ENCODE data around the gene MPG. TPM values are rescaled to one million over a fixed set of nuclear protein-coding genes. Genes with fewer than 3 reads are reported as not detected.

Gene MPG
- total RNA-seq, 3 donors from 2014 or later, result 25.0 to 30.3 (median 29.9) TPM

- Histone ChIP-seq H3K9me3 (no peaks in the 10 kb centered on the region), H3K4me3 (no peak overlapping the region), H3K4me1 (ENCODE audit: low read depth) (peaks cover 3% of the 10 kb centered on the region), H3K36me3 (ENCODE audit: low read depth) (no peaks in the 10 kb centered on the region)
- peak; percentile 97 for TF ChIP-seq CTCF (IDR thresholded peaks at IDR 0.05)
- DNase-seq (peak; percentile 92 to 95 (median 93)), ATAC-seq (peak; percentile 100)
- intact Hi-C loops (cut with DNase I, micrococcal nuclease), result no loop called here
These were observed 18.9 kb downstream of the MPG start for GRCh38 chr16:96935-97381.

GRCh38 chr16:97822-98221, 19.8 kb downstream of the MPG start:
- Histone ChIP-seq H3K36me3 (ENCODE audit: low read depth) (no peaks in the 10 kb centered on the region), H3K9me3 (no peaks in the 10 kb centered on the region), H3K4me1 (ENCODE audit: low read depth) (peaks cover 3% of the 10 kb centered on the region), H3K4me3 (no peak overlapping the region)
- TF ChIP-seq CTCF (IDR thresholded peaks at IDR 0.05), result no peak
- intact Hi-C loops (cut with DNase I, micrococcal nuclease), result no loop called here
- DNase-seq, result no peak
- no peak for ATAC-seq

GRCh38 chr16:100989-101388, 23.0 kb downstream of the MPG start:
- Histone ChIP-seq H3K9me3 (no peaks in the 10 kb centered on the region), H3K4me3 (no peak overlapping the region), H3K36me3 (ENCODE audit: low read depth) (no peaks in the 10 kb centered on the region), H3K4me1 (ENCODE audit: low read depth) (peaks cover 3% of the 10 kb centered on the region)
- intact Hi-C loops (cut with DNase I, micrococcal nuclease), result no loop called here
- DNase-seq (no peak), ATAC-seq (no peak)
- TF ChIP-seq CTCF (IDR thresholded peaks at IDR 0.05), result no peak

GRCh38 chr16:101586-101985, 23.6 kb downstream of the MPG start:
- ATAC-seq, result no peak
- Histone ChIP-seq H3K9me3 (no peaks in the 10 kb centered on the region), H3K4me1 (ENCODE audit: low read depth) (peaks cover 3% of the 10 kb centered on the region), H3K36me3 (ENCODE audit: low read depth) (no peaks in the 10 kb centered on the region), H3K4me3 (no peak overlapping the region)
- no peak for DNase-seq
- TF ChIP-seq CTCF (IDR thresholded peaks at IDR 0.05), result no peak
- intact Hi-C loops (cut with DNase I, micrococcal nuclease), result no loop called here

GRCh38 chr16:102060-102855, 24.2 kb downstream of the MPG start:
- DNase-seq, result no peak
- Histone ChIP-seq H3K4me3 (no peak overlapping the region), H3K4me1 (ENCODE audit: low read depth) (no peaks in the 10 kb centered on the region), H3K36me3 (ENCODE audit: low read depth) (no peaks in the 10 kb centered on the region), H3K9me3 (no peaks in the 10 kb centered on the region)
- peak; percentile 27 for ATAC-seq
- TF ChIP-seq CTCF (IDR thresholded peaks at IDR 0.05), result no peak
- intact Hi-C loops (cut with DNase I, micrococcal nuclease), result no loop called here
